IPS DF 6.9 (cell line): ENCODE measurements around the gene HTR2A.

Experiments used
- DNase-seq: peaks from one replicate; pipeline ENCODE4 v3.0.0-alpha.2; 2013; ENCODE audit warnings: low read depth, low spot score
- H3K27ac ChIP-seq: one replicate; pipeline ENCODE4 v1.5.1; 2013; ENCODE audit warnings: low read length, control low read depth
- H3K27me3 ChIP-seq: 2 replicates; pipeline ENCODE4 v1.6.1; 2013; ENCODE audit warnings: mild to moderate bottlenecking, low read length; ENCODE audit not compliant: control insufficient read depth, insufficient read depth
- H3K36me3 ChIP-seq: 2 replicates; pipeline ENCODE4 v1.6.1; 2013; ENCODE audit warnings: low read length; ENCODE audit not compliant: control insufficient read depth, insufficient read depth
- H3K4me1 ChIP-seq: 2 replicates; pipeline ENCODE4 v1.6.1; 2013; ENCODE audit warnings: low read length; ENCODE audit not compliant: control insufficient read depth, insufficient read depth
- H3K4me3 ChIP-seq: 2 replicates; pipeline ENCODE4 v1.5.1; 2013; ENCODE audit warnings: mild to moderate bottlenecking, low read length
- H3K9me3 ChIP-seq: 2 replicates; pipeline ENCODE4 v1.6.1; 2013; ENCODE audit warnings: low read length, inconsistent platforms; ENCODE audit not compliant: control insufficient read depth, insufficient read depth
- WGBS: extraction: QIAGEN DNeasy Blood & Tissue Kit; methylation state at CpG from one replicate; pipeline ENCODE4 v1.1.7; 2013; ENCODE audit warnings: mixed read lengths, missing lambda C conversion rate; ENCODE audit not compliant: insufficient read length, insufficient coverage; 5-methylcytosine and 5-hydroxymethylcytosine counted together

The HTR2A gene

GRCh38 chr13:46896341-46897137, at the start of gene HTR2A:
TSS of gene HTR2A (minus strand) at chr13:46897053. CDS start at chr13:46895906, 1,147 bp downstream.
- no peaks in the 10 kb centered on the region for H3K27me3 ChIP-seq
- no CpG with 5 or more reads among the region's 13 CpGs for WGBS
- H3K9me3 ChIP-seq = no peaks in the 10 kb centered on the region
- H3K4me3 ChIP-seq = no peak within 1 kb of the TSS
- no peak for DNase-seq
- no peak within 1 kb of the TSS for H3K27ac ChIP-seq
- H3K36me3 ChIP-seq = no peaks in the 10 kb centered on the region
- H3K4me1 ChIP-seq = no peaks in the 10 kb centered on the region; the same call in 1 of the 2 replicates

- no CpG with 5 or more reads among the region's 4 CpGs for WGBS
- Histone ChIP-seq H3K4me3 (no peak overlapping the region), H3K36me3 (no peaks in the 10 kb centered on the region), H3K27me3 (no peaks in the 10 kb centered on the region), H3K9me3 (peaks cover 1% of the 10 kb centered on the region; the same call in 1 of the 2 replicates), H3K27ac (no peak overlapping the region), H3K4me1 (no peaks in the 10 kb centered on the region)
- no peak for DNase-seq
These were observed 39.7 kb upstream of the HTR2A start for GRCh38 chr13:46936525-46936924.

DNA sequence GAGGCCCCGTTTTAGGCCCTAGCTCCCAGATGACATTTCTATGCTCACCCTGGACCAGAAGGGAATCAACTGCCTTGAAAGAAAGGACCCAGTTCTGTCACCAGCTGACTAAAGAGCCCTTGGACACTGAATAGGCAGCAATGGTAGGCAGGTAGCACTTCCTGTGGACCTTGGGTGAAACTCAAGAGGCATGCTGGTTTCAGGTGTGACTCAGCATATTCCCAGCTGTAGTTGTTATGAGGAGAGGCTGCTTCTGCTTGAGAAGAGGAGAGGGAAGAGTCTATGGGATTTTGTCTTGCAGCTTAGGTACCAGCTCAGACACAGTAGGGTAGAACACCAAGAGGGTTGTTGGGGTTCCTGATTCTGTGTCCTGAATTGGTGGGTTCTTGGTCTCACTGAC, 37.9 kb upstream of the HTR2A start:
- Histone ChIP-seq H3K36me3 (no peaks in the 10 kb centered on the region), H3K9me3 (peaks cover 1% of the 10 kb centered on the region; the same call in 1 of the 2 replicates), H3K4me1 (no peaks in the 10 kb centered on the region), H3K27me3 (no peaks in the 10 kb centered on the region), H3K4me3 (no peak overlapping the region), H3K27ac (no peak overlapping the region)
- no peak for DNase-seq
- no CpG with 5 or more reads among the region's 1 CpG for WGBS

DNA sequence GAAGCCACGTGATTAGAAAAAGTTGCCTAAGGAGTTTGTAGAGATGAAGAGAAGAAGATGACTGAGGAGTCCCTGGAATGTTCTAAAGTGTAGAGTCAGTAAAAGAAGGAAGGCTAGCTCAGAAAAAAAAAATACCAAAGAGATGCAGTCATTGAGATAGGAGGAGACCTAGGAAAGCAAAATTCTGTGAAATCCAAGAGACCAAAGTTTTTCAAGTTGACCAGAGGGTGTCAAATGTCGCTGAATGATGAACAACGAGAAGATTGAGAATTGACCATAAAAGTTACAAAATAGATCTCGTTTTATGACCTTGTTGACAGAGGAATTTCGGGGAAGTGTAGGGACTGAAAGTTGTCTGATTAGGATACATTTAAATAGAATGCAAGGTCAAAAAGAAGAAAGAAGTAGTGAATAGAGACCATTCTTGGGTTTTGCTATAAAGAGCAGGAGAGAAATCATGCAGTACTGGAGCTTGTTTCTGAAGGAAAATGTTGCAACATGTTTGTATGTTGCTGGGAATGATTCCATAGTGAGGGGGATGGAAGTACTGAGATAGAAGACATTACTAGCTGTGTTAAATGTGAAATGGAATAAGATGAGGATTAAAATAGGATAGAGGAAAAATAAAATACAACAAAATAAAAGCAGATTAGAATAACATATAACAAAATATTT, 30.2 kb upstream of the HTR2A start:
- 100% methylated on average over 1 of the region's 5 CpGs for WGBS
- no peaks in the 10 kb centered on the region for H3K36me3 ChIP-seq
- no peak overlapping the region for H3K27ac ChIP-seq
- no peaks in the 10 kb centered on the region for H3K9me3 ChIP-seq
- DNase-seq = no peak
- H3K4me3 ChIP-seq = no peak overlapping the region
- no peaks in the 10 kb centered on the region for H3K27me3 ChIP-seq
- no peaks in the 10 kb centered on the region for H3K4me1 ChIP-seq

DNA sequence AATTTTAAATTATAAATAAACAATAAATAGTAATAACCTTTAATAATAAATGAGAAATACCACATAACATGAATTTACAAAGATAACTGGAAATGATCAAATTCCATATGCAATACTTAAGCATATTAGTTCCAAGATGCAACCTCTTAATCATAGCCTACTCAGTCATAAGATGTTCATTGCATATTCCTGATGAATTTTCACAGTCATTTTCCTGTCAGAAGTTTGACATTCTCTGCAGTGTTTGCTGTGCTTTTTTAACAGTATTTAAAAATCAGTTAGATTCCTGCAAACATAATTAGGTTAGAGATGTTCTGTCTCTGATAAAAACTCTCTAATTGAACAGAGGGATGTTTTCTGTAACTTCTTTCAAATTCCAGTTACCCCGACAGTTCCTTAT, 28.6 kb upstream of the HTR2A start:
- Histone ChIP-seq H3K36me3 (no peaks in the 10 kb centered on the region), H3K4me3 (no peak overlapping the region), H3K27me3 (no peaks in the 10 kb centered on the region), H3K27ac (no peak overlapping the region), H3K9me3 (no peaks in the 10 kb centered on the region), H3K4me1 (no peaks in the 10 kb centered on the region)
- WGBS = no CpG with 5 or more reads among the region's 1 CpG
- no peak for DNase-seq

GRCh38 chr13:46914341-46914740, 17.5 kb upstream of the HTR2A start:
- Histone ChIP-seq H3K4me1 (no peaks in the 10 kb centered on the region), H3K9me3 (no peaks in the 10 kb centered on the region), H3K27me3 (no peaks in the 10 kb centered on the region), H3K36me3 (no peaks in the 10 kb centered on the region), H3K27ac (no peak overlapping the region), H3K4me3 (no peak overlapping the region)
- DNase-seq = no peak
- no CpG with 5 or more reads among the region's 2 CpGs for WGBS

- no peak overlapping the region for H3K27ac ChIP-seq
- H3K4me3 ChIP-seq = no peak overlapping the region
- no CpG with 5 or more reads among the region's 1 CpG for WGBS
- H3K4me1 ChIP-seq = no peaks in the 10 kb centered on the region
- no peak for DNase-seq
- no peaks in the 10 kb centered on the region for H3K9me3 ChIP-seq
- H3K27me3 ChIP-seq = no peaks in the 10 kb centered on the region
- H3K36me3 ChIP-seq = no peaks in the 10 kb centered on the region
These were observed 16.9 kb upstream of the HTR2A start for GRCh38 chr13:46913757-46914156.

DNA sequence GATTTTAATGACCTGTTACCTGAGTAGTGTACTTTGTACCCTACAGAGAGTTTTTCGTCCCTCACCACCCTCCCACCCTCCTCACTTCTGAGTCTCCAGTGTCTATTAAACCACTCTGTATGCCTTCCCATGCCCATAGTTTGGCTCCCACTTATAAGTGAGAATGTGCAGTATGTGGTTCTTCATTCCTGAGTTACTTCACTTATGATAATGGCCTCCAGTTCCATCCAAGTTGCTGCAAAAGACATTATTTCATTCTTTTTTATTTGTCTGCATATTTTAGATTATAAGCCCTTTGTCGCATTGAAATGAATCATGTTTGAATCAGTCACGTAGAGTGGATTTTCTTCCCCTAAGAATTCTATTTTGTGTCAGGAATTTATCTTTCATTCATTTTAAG, 12.2 kb upstream of the HTR2A start:
- no peak for DNase-seq
- H3K27me3 ChIP-seq = no peaks in the 10 kb centered on the region
- H3K4me1 ChIP-seq = no peaks in the 10 kb centered on the region
- no peaks in the 10 kb centered on the region for H3K9me3 ChIP-seq
- no peak overlapping the region for H3K4me3 ChIP-seq
- no peak overlapping the region for H3K27ac ChIP-seq
- H3K36me3 ChIP-seq = no peaks in the 10 kb centered on the region
- WGBS = no CpG with 5 or more reads among the region's 3 CpGs

- Histone ChIP-seq H3K9me3 (no peaks in the 10 kb centered on the region), H3K4me3 (no peak overlapping the region), H3K27ac (no peak overlapping the region), H3K36me3 (no peaks in the 10 kb centered on the region), H3K27me3 (no peaks in the 10 kb centered on the region), H3K4me1 (no peaks in the 10 kb centered on the region)
- DNase-seq = no peak
- WGBS = no CpG with 5 or more reads among the region's 2 CpGs
These were observed 11.6 kb upstream of the HTR2A start for GRCh38 chr13:46908501-46908900.

- H3K27ac ChIP-seq = no peak overlapping the region
- no peaks in the 10 kb centered on the region for H3K27me3 ChIP-seq
- H3K36me3 ChIP-seq = no peaks in the 10 kb centered on the region
- no peaks in the 10 kb centered on the region for H3K4me1 ChIP-seq
- no peak for DNase-seq
- H3K9me3 ChIP-seq = no peaks in the 10 kb centered on the region
- H3K4me3 ChIP-seq = no peak overlapping the region
These were observed 9.6 kb upstream of the HTR2A start for GRCh38 chr13:46906405-46906804.

GRCh38 chr13:46905249-46905648, 8.4 kb upstream of the HTR2A start:
- H3K27me3 ChIP-seq = no peaks in the 10 kb centered on the region
- H3K4me1 ChIP-seq = no peaks in the 10 kb centered on the region
- no peak overlapping the region for H3K27ac ChIP-seq
- no peak for DNase-seq
- no CpG with 5 or more reads among the region's 3 CpGs for WGBS
- H3K4me3 ChIP-seq = no peak overlapping the region
- H3K9me3 ChIP-seq = no peaks in the 10 kb centered on the region
- H3K36me3 ChIP-seq = no peaks in the 10 kb centered on the region
